M059J (cell line): ENCODE data around the gene FDX1. TPM values are rescaled to one million over a fixed set of nuclear protein-coding genes. Genes with fewer than 3 reads are reported as not detected.

Experiments
- DNase-seq: peaks from one replicate; pipeline ENCODE4 v3.0.0-alpha.2; 2012; ENCODE audit warnings: low read depth
- total RNA-seq: library from RNA; depleted of rRNA; stranded (reverse); fragments of >200 nt; shearing (Covaris generic); gene quantifications from 2 replicates; pipeline ENCODE4 v1.2.3, GENCODE V29; 2014

FDX1 gene
- total RNA-seq, 1 experiment from 2014 or later, result 21.2 TPM

- no peak for DNase-seq
These were observed 37.8 kb downstream of the FDX1 start for GRCh38 chr11:110467556-110467955.

DNA sequence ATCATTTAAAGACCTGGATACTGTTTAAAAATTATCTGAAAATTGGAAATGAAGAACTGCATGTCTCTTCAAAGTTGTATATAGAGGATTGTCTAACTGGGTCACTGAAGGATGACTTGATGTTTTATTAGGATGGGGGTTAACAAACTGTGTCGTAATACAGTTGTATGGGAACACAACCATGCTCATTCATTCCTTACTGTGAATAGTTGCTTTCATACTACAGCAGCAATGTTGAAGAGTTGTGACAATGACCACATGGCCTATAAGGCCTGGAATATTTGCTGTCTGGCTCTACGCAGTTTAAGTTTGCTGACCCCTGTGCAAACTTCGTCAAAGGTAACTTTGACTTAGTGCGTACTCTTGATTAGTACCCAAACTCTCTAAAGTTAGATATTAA, 38.4 kb downstream of the FDX1 start:
- DNase-seq, result no peak

DNA sequence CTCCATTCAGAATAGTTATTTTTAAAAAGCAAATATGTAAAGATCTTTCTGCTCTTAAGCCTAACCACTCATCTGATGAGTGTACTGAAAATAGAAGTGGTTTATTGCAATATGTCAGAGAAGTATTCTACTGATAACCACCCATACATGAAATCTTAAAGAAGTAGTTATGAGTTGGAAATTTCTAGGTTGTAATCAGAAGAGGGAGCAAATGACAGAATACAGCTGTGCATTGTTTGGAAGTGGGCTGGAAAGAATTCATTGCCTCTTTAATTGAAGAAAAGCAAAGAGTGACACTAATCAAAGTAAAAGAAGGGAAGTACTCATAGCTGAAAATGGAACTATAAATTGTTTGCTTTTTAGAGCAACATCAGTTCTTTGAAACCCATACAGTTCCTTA, 39.4 kb downstream of the FDX1 start:
- no peak for DNase-seq

GRCh38 chr11:110470716-110471115, 41.0 kb downstream of the FDX1 start:
- no peak for DNase-seq

DNA sequence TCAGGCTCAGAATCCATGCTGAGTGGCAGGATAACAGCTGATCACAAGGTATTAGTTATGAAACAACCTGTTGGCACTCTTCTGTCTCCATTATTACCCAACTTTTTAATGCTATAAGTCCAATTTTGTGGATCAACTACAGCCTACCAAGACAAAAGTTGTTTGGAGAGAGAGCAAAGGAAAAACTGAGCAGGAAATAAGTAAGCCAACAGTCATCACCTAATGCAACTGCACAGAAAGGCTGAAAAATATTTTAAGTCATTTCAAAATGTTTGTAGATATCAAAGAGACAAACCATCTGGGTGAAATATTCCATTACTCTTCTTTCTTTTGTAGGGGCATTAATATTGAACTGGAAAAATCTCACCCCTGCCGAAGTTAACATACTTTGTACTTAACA, 41.6 kb downstream of the FDX1 start:
- DNase-seq, result peak; percentile 19

- peak; percentile 46 for DNase-seq
These were observed 43.1 kb downstream of the FDX1 start for GRCh38 chr11:110472858-110473257.

GRCh38 chr11:110473706-110474105, 44.0 kb downstream of the FDX1 start:
- no peak for DNase-seq

DNA sequence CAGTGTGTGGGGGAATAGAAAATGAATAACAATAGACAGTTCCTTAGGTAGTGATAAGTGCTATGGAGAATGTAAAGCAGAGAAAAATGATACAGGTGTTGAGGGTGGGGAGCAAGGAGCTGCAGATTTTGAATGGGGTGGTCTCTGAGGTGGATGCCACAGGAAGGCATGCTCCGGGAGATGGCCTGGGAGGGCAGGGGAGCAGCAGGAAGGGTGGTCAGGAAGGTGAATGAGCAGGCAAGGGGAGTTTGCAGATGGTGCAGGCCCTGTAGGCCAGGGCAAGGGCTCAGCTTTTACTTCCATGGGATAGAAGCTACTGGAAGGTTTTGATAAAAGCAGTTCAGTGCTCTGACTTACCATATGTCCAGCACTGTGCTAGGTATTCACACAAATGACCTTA, 44.8 kb downstream of the FDX1 start:
- no peak for DNase-seq

GRCh38 chr11:110475671-110476070, 45.9 kb downstream of the FDX1 start:
- DNase-seq, result no peak

DNA sequence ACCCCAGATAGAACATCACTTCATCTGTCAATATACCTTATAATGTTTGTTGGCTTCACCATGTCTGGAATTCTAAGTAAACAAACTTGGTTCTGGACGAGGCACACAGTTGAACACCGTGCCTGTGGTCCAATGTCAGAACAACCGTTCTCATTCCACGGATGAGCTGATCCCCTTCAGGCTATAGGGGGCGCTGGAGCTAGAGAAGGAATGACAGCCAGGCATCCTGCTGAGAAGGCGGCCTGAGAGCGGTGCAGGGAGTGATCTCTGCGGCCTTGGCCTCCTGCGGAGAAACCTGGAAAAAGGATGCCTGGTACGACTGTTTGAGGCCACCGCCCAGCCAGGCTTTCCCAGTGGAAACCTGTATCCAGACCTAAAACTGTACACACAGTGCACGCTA, 48.7 kb downstream of the FDX1 start:
- no peak for DNase-seq

DNA sequence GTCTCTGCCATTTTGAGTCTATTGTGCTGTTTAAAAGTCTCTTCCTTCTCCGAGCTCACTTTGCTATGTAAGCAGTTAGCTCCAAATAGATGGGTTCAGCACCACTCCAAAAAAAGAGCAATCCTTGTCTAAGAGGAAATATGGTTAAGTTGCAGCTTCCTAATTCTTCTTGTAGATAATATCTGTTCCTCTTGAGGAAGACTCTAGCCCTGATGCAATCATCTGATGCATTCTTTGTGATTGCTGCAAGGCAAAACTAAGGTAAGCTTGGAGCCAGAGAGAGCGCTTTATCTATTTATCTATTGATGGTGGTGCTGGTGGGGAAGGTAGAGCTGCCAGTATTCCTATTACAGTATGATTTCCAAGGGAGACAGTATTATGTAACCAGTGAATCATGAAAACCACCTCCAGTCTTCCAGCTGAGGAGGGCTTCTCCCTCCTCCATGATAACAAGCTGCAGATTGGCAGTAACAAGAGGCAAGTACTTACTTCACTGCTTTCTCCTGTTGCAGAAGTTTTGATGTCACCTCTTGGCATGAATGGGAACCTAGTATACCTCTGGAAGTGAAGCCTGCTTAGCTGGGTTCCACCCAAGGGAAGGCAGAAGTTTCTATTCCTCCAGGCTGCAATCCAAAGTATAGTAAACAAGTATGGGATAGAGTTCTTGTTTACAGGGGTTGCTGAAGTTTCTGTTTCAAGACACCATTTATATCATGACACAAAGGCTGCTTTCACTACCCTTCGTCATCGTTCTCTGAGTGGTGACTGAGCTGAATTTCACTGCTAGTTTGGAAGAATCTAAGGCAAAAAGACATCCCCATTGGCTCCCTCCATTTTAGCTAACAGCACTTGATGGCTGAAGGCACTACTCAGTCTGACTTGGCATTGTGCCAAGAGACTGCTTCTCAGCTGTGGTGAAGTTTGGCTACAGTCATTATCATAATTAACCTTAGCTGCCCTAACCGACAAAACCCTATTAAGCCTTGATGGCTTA, 49.7 kb downstream of the FDX1 start:
- DNase-seq, result peak; percentile 68

- DNase-seq, result no peak
These were observed 51.8 kb downstream of the FDX1 start for GRCh38 chr11:110481523-110481922.

DNA sequence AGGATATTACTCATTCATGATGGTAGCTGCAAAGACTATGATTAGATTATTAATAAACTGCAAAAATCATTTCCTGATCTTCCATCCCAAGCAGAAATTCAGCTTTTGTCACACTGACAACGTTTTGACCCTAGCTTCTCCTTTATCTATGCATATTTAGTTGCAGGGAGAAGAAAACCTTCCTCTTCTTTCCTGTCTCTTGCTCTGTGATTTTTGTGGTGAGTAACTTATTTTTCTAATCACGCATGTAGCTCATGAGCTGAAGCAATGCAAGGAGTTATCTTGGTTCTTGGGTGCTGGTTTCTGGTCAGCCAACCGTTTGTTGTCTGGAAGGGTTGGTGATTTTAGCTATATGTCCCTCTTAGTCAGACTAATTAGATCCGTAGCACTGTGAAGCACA, 56.4 kb downstream of the FDX1 start:
- no peak for DNase-seq

GRCh38 chr11:110488446-110488845, 58.7 kb downstream of the FDX1 start:
- no peak for DNase-seq

DNA sequence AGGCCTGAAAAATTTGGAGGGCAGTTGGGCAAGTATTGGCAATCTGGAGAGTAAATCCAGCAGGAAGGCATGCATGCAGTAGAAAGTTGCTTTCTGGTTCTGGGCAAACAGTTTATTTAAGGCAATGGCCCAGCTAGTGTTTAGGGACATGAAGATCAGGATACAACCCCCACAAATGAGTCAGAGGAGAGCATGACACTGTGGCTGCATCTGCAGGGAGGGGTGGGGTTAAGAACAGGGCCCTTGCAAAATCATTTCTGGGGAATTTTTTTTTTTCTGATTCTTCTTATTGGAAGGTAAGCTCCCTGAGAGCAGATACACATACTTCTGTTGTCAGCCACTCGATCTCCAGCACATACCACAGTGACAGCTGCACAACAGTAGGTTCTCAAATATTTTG, 61.1 kb downstream of the FDX1 start:
- peak; percentile 71 for DNase-seq

DNA sequence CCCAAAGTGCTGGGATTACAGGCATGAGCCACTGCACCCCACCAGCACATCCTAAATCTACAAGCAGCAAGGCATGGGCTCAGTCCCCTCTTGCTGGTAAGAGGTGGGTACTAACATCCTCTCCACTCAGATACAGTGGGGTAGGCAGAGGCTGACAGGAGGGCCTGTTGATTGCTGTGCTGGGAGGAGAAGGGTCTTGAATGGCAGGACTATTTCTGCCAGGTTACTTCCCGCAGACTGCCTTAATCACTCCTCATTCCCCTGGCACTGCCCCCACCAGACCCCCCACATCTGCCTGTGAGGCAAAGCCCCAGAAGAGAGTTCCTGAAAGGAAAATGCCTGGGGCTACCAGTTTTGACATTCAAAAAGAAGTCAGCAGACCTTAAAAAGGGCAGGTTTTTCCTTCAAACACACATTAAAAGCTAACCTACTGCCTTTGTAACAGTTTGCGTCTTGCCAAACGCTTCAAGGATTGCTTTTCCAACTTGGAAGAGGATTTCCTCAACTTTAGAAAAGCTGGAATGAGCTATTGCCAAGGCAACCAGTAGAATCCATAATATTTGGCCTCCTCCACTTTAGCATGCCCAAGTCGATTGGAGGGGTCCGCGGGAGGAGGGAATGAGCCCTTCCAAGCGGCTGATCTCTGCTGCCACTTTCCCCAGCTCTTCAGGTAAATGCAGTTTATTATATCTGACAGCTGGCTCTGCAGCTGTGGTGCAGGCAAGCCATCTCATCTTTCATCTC, 62.0 kb downstream of the FDX1 start:
- DNase-seq, result no peak

- DNase-seq, result no peak
These were observed 62.6 kb downstream of the FDX1 start for GRCh38 chr11:110492321-110492685.

- DNase-seq, result no peak
These were observed 63.6 kb downstream of the FDX1 start for GRCh38 chr11:110493346-110493745.

DNA sequence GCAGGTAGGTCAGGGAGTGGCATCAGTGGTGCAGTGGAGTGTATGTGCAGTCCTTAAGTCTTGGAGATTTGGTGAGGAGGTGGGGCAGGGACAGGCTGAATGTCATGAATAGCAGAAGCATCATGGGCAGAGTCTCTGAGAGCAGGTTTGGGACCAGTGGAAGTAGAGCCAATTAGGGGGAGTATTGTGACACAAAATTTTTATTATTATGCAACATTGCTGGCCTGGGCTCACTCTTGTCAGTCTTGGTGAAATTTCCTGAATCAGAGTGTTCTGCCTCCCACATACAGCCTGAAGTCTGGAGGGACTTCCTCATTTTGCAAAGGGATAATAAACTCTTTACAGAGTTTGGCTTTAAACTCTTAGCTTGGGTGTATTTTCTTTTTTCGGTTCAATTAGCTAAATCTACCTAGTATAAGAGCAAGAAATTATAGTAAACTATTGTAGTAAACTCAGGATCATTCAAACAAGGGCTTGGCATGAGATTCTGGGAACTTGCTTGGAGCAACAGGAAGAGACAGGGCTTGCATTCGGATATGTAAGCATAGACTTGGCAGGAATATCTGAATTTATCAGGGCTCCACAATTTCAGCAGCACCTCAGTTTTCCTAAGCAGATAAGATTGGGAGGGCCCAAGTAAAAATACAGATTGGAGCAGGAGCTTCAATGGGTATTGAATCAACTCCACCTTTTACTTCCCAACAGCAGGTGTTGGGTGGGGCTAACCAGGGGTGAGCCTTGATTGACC, 67.7 kb downstream of the FDX1 start:
- no peak for DNase-seq

DNA sequence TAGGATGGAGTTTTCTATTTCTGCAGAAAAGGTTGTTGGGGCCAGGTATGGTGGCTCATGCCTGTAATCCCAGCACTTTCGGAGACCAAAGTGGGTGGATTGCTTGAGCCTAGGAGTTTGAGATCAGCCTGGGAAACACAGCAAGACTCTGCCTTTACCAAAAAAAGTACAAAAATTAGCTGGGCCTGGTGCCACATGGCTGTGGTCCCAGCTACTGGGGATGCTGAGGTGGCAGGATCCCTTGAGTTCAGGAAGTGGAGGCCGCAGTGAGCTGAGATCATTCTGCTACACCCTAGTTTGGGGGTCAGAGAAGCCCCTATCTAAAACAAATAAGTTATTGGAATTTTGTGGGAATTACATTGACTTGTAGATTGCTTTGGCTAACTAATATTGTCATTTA, 71.7 kb downstream of the FDX1 start:
- DNase-seq, result peak; percentile 28

GRCh38 chr11:110505528-110506284, 76.0 kb downstream of the FDX1 start:
- no peak for DNase-seq

DNA sequence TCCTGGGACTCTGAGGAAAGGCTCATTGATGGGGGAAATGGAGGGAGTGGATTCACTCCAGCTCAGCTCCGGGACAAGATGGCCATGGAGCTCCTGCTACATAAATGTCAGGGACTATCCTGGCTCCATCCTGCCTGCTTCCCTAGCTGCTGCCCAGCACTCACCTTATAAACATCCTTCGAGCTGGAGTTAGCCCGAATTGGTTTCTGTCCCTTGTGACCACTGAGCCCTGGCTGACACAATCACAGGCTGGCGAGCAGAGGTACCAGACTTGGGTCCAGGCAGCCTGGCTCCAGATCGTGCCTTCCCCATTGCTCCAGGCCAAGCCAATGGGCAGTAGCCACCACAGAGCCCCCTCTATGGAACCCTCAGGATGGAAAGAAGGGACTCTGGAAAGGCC, 77.6 kb downstream of the FDX1 start:
- no peak for DNase-seq
